Chondrocyte (in vitro differentiated cells): ENCODE results near the gene AQP9. TPM values are rescaled to one million over a fixed set of nuclear protein-coding genes. Genes with fewer than 3 reads are reported as not detected.
A peak's percentile ranks its signal among the peaks of the same experiment; 100 is the strongest.

Source experiments
- DNase-seq: peaks from one replicate; pipeline ENCODE4 v3.0.0; 2021; ENCODE audit warnings: mixed read lengths, low spot score
- H3K27ac Mint-ChIP-seq: one replicate; pipeline ENCODE4 v1.8.0; 2021; ENCODE audit warnings: mild to moderate bottlenecking, moderate library complexity, mixed read lengths; ENCODE audit not compliant: unreplicated experiment
- H3K27me3 Mint-ChIP-seq: 2 replicates; pipeline ENCODE4 v1.8.0; 2021; ENCODE audit warnings: low read depth, mixed read lengths
- H3K36me3 Mint-ChIP-seq: 2 replicates; pipeline ENCODE4 v1.8.0; 2021; ENCODE audit warnings: low read depth, mixed read lengths
- H3K4me1 Mint-ChIP-seq: 2 replicates; pipeline ENCODE4 v1.8.0; 2021; ENCODE audit warnings: low read depth, mild to moderate bottlenecking, mixed read lengths
- H3K4me3 Mint-ChIP-seq: one replicate; pipeline ENCODE4 v1.8.0; 2021; ENCODE audit warnings: mild to moderate bottlenecking, moderate library complexity, mixed read lengths; ENCODE audit not compliant: unreplicated experiment
- H3K9me3 Mint-ChIP-seq: 2 replicates; pipeline ENCODE4 v1.8.0; 2021; ENCODE audit warnings: low read depth, mixed read lengths
- total RNA-seq: library from RNA; stranded (reverse); gene quantifications from 3 replicates; pipeline ENCODE4 v1.2.1, GENCODE V29; 2021
- TF ChIP-seq, protein P1 (sequence below): fragments of 200-600 bp; sonication (generic); IDR thresholded peaks from 2 replicates; pipeline ENCODE4 v1.5.0; 2021; ENCODE audit warnings: antibody characterized with exemption, mild to moderate bottlenecking, moderate library complexity

AQP9 gene
- total RNA-seq, 1 donor from 2014 or later, result not detected

DNA sequence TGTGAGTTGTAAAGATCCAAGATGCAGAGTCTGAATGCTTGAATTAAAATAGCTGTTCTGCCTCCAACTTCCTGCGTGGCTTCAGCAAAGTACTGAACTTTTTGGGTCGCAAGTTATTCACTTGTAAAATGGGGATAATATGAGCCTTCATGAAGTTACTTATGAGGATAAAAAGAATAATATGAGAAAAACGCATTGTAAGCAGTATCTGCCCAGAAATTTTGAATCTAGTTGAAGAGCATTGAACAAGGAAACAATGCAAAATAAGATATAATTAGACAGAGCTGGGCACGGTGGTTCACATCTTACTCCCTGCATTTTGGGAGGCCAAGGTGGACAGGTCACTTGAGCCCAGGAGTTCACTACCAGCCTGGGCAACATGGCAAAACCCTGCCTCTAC, 37.8 kb downstream of the AQP9 start:
- H3K4me1 Mint-ChIP-seq, result no peaks in the 10 kb centered on the region
- H3K36me3 Mint-ChIP-seq, result no peaks in the 10 kb centered on the region
- TF ChIP-seq, protein P1, sequence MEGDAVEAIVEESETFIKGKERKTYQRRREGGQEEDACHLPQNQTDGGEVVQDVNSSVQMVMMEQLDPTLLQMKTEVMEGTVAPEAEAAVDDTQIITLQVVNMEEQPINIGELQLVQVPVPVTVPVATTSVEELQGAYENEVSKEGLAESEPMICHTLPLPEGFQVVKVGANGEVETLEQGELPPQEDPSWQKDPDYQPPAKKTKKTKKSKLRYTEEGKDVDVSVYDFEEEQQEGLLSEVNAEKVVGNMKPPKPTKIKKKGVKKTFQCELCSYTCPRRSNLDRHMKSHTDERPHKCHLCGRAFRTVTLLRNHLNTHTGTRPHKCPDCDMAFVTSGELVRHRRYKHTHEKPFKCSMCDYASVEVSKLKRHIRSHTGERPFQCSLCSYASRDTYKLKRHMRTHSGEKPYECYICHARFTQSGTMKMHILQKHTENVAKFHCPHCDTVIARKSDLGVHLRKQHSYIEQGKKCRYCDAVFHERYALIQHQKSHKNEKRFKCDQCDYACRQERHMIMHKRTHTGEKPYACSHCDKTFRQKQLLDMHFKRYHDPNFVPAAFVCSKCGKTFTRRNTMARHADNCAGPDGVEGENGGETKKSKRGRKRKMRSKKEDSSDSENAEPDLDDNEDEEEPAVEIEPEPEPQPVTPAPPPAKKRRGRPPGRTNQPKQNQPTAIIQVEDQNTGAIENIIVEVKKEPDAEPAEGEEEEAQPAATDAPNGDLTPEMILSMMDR, result no peak
- no peak overlapping the region for H3K27ac Mint-ChIP-seq
- H3K4me3 Mint-ChIP-seq, result no peak overlapping the region
- H3K27me3 Mint-ChIP-seq, result peaks cover 37% of the 10 kb centered on the region
- no peaks in the 10 kb centered on the region for H3K9me3 Mint-ChIP-seq
- DNase-seq, result no peak

DNA sequence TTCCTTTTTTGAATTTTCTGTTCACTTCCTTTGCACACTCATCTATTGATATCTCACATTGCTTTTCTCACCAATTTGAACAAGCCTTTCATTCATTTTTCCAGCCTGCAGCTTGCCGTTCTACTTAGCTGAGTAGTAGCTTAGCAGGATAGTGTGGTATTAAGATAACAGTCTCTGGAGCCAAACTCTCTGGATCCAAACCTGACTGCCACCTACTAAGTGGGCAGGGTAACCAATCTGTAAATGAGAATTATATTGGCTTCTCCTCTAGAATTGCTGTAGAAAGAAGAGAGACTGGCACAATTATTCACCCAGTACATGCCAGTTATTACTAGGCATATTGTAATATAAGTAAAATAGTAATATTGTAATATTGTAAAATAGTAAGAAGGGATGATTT, 40.5 kb downstream of the AQP9 start:
- H3K36me3 Mint-ChIP-seq, result no peaks in the 10 kb centered on the region
- no peak overlapping the region for H3K27ac Mint-ChIP-seq
- no peak for DNase-seq
- no peak overlapping the region for H3K4me3 Mint-ChIP-seq
- TF ChIP-seq, protein P1, result no peak
- H3K27me3 Mint-ChIP-seq, result peaks cover 32% of the 10 kb centered on the region
- no peaks in the 10 kb centered on the region for H3K4me1 Mint-ChIP-seq
- H3K9me3 Mint-ChIP-seq, result no peaks in the 10 kb centered on the region

DNA sequence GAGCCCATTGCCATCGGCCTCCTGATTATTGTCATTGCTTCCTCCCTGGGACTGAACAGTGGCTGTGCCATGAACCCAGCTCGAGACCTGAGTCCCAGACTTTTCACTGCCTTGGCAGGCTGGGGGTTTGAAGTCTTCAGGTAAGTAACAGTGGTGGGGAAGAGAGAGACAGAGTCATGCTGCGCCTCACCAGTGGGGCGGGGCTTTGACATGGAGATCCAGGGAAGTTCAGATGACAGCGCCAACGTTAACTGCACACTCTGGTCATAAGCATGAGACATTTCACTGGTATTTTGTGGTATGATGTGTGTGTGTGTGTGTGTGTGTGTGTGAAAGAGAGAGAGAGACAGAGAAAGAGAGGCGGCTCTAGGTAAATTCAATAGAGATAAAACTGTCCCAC, 41.0 kb downstream of the AQP9 start:
- Mint-ChIP-seq H3K27me3 (peaks cover 32% of the 10 kb centered on the region), H3K36me3 (no peaks in the 10 kb centered on the region), H3K4me3 (no peak overlapping the region), H3K4me1 (no peaks in the 10 kb centered on the region), H3K27ac (no peak overlapping the region), H3K9me3 (no peaks in the 10 kb centered on the region)
- no peak for DNase-seq
- TF ChIP-seq, protein P1, result no peak

DNA sequence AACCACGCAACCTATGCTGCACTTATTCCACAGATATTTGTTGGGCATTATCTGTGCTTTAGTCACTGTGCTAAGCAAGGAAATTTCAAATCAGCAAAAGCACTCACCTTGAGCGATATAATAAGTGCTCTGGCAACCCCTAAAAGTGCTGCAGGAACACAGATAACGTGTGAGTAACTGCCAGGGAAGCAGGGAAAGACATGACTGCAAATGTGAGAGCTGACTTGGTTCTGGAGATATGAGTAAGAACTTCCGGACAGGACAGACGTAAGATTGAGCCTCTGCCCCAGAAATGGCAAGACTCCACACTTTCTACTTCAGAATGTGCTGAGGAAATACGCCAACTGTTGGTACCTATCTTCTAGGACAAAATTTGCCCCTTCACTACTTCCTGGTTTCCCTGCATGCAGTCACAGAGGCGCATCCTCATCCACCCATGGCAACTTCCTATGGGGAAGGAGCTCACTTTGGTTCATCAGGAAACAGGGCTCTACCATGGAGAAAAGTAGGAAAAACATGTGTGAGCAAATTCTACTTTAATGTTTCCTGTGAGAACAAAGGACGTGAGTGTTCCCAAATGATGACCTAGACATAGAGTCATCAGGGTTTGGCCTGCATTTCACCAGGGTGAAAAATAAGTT, 41.7 kb downstream of the AQP9 start:
- TF ChIP-seq, protein P1, result no peak
- no peaks in the 10 kb centered on the region for H3K9me3 Mint-ChIP-seq
- H3K27ac Mint-ChIP-seq, result no peak overlapping the region
- H3K4me3 Mint-ChIP-seq, result no peak overlapping the region
- no peaks in the 10 kb centered on the region for H3K36me3 Mint-ChIP-seq
- DNase-seq, result no peak
- peaks cover 34% of the 10 kb centered on the region for H3K27me3 Mint-ChIP-seq
- no peaks in the 10 kb centered on the region for H3K4me1 Mint-ChIP-seq

DNA sequence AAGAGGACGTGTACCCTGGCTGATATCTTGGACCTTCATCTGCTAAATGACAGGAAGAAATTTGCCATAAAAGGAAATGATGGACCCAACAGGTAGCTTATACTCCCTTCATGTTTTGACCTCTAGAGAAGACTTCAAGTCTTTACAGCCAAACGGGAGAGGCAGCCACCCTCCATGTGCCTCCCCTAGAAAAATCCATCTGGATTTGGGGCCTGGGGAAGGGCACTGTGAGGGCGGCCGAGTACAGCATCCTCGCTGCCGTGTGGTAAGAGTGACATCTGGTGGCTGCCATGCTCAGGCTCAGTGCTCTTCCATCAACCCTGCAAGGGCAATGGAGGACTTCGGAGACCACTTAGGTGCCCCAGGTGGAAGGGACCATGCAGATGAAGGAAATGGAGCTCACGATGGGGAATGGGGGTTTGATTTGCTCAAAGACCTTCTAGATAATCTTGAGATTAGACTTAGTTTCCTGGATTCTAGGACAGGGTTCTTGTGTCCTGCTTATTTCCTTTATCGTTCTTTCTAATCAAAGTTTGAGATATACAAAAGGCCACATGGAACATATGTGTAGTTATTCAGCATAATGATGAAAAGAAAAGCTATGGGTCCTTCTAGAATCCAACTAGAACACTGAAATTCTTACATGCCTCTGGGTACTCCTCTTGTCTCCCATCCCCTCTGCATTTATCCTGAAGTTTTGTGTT, 44.4 kb downstream of the AQP9 start:
- no peaks in the 10 kb centered on the region for H3K4me1 Mint-ChIP-seq
- H3K9me3 Mint-ChIP-seq, result no peaks in the 10 kb centered on the region
- no peak for DNase-seq
- TF ChIP-seq, protein P1, result peak; percentile 92
- H3K27me3 Mint-ChIP-seq, result peaks cover 49% of the 10 kb centered on the region
- no peaks in the 10 kb centered on the region for H3K36me3 Mint-ChIP-seq
- H3K27ac Mint-ChIP-seq, result no peak overlapping the region
- H3K4me3 Mint-ChIP-seq, result no peak overlapping the region
